IPS DF 4.7 (cell line): ENCODE data around the gene IL19.
"Not testable (repeated sequence)": the region's sequence is repeated elsewhere in the genome, so short reads cannot be mapped to it uniquely, and the experiment has no call there.

Experiments used
- DNase-seq: peaks from one replicate; pipeline ENCODE4 v3.0.0-alpha.2; 2013; ENCODE audit warnings: low spot score; ENCODE audit errors: extremely low read depth

IL19 gene

GRCh38 chr1:206772243-206772937 lies 1.8 kb downstream of the IL19 start, which contains the start of gene IL10:
Gene IL10, minus strand, starts transcription at chr1:206772494. Its CDS starts 59 bp downstream, at chr1:206772435.
- no peak for DNase-seq

GRCh38 chr1:206774093-206774492 lies 3.5 kb downstream of the IL19 start:
- DNase-seq, result no peak

GRCh38 chr1:206776229-206776628 lies 5.7 kb downstream of the IL19 start:
- DNase-seq, result no peak

GRCh38 chr1:206778031-206778430 lies 7.5 kb downstream of the IL19 start:
- DNase-seq, result no peak

DNA sequence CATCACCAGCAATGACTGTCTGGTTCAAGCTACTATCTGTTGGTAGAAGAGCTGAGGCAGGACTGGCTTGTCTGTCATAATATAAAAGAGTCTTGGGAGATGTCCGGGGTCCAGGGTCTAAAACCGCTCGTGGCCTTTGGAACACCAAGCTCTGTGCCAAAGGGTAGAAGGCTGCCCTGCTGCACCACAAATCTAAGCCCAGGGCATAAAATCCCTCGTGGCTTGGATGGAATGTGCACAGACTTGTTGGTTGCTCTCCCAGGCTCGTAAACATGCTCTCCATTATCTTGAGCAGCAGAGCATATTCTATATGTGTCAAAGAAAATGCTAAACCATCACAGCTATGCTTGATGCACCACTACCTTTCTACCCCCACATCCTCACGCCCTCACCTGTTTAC lies 8.3 kb downstream of the IL19 start:
- DNase-seq, result not testable (repeated sequence)

- DNase-seq, result no peak
Observed at GRCh38 chr1:206779638-206780037, 9.1 kb downstream of the IL19 start.

- DNase-seq, result no peak
Observed at GRCh38 chr1:206782448-206782847, 11.9 kb downstream of the IL19 start.

- DNase-seq, result no peak
Observed at GRCh38 chr1:206783506-206783905, 12.9 kb downstream of the IL19 start.

- DNase-seq, result no peak
Observed at GRCh38 chr1:206784471-206784903, 13.9 kb downstream of the IL19 start.

GRCh38 chr1:206785182-206785765 lies 14.7 kb downstream of the IL19 start:
- DNase-seq, result no peak

DNA sequence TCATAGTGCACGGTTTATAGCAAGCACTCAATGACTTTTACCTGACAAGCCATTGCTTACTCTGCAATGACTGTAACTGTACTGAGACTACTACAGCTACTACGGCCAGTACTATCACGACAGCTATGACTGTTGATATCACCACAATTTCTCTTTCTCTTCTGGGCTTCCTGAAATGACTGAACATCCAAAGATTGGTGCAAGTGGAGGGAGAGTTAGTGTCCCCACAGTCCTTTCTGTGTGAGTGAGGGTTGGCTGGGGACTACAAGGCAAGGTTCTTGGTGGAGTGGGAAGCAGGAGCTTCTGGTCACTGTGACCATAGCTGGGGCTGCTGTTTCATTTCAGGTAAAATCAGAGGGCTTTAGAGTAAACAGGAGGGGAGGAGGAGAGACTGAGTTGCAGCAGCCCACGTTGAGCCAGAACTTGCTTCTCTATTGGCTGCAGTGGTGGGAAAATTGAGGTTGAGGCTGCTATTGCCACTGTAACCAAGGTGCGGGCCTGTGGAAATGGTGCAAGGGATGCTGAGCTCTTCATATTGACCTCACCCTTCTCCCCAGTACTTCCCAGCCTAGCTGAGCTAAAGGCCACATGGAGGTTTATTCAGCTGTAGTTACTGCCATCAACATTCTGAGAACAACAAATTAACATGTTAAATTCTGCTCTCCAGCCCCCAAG lies 15.8 kb downstream of the IL19 start:
- DNase-seq, result no peak

GRCh38 chr1:206787891-206788290 lies 17.3 kb downstream of the IL19 start:
- DNase-seq, result no peak

DNA sequence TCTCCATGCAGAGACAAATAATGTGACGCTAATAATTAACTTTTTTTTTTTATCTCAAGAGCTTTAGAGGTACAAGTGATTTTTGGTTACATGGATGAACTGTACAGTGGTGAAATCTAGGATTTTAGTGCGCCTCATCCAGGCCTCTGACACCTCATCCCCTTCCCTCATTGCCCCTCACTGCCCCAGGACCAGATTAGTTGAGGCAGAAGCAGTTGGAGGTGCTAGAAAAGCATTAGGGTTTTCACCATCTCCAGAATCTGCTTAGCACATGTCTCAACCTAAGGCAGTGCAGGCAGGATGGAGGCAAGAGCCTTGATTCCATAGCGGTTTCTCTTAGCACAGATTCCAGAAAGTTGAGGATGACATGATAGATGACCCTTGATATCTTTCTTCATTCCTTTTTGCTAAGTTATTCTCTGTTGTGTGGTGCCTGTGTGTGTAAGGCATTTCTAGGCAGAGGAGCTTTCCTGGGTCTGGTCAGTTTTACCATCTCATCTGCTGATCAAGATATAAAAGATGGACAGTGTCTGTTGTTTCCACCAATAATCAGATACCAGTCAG lies 18.0 kb downstream of the IL19 start:
- DNase-seq, result no peak

GRCh38 chr1:206790502-206791250 lies 20.1 kb downstream of the IL19 start:
- no peak for DNase-seq

DNA sequence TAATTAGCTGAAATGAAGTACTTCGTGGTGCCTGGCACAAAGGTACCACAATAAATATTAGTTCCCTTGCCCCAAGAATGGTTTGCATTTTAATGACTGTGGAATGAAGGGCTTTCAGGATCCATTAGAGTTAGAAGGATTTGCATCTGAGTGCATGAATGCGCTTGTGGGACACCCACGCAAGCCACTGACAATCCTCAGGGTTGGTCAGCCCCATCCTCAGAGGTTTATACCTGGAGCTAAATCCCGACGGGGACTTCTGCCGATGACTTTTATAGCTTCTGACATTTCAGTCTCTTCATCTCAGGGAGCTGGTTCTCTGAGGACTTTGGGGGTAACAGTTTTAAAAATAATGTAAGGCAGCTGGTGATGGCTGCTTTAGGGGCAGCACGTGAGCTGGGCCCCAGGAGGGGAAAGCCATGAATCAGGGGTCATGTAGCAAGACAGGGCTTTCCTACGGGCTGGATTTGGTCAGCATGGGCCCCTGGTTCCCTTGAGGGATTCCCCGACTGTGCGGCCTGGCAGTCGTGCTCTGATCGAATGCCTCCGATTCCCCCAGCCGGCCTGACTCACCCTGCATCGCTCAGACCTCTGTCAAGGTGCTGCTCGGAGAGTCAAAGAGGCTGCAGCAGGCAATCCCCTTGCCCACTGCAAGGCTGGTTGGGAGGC lies 22.5 kb downstream of the IL19 start:
- no peak for DNase-seq

GRCh38 chr1:206793620-206794019 lies 23.0 kb downstream of the IL19 start:
- no peak for DNase-seq

- no peak for DNase-seq
Observed at GRCh38 chr1:206794294-206794908, 23.8 kb downstream of the IL19 start.

GRCh38 chr1:206796116-206796515 lies 25.5 kb downstream of the IL19 start:
- DNase-seq, result no peak

DNA sequence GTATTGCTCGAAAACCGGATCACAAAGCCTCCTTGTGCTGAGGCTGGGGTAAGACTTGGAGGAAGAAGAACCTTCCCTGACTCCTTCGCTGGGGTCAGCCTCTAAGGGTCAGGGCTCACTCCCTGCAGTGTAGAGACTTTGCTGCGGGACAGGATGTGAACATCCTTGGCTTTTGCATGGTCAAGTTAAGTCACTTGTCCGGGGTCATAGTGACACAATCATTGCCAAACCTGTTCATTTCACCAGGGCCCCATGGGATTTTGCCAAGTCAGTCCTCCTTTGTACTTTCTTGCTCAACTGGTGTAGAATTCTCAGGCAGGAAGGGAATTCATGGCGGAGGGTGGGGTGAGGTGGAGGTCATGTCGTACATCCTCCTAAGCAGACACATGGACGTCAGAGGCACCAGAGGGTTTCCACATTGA lies 26.4 kb downstream of the IL19 start:
- no peak for DNase-seq

- DNase-seq, result no peak
Observed at GRCh38 chr1:206797534-206798383, 27.2 kb downstream of the IL19 start.
